PC-9 (cell line): ENCODE results near the gene OIT3. TPM values are rescaled to one million over a fixed set of nuclear protein-coding genes. Genes with fewer than 3 reads are reported as not detected.

Experiments
- BruUV-seq: library from RNA; stranded (reverse); fragments of 400-500 nt; replicated peaks from 2 replicates; lab custom pipeline; 2021; lab: Mats Ljungman, UMichigan
- CTCF ChIA-PET: fragments of 300-600 bp; sonication (Branson Sonifier 250); formaldehyde crosslinking; loops from one replicate; lab custom pipeline; 2022; ENCODE audit warnings: antibody characterized with exemption; lab: Charles Lee
- POLR2A ChIA-PET: fragments of 300-600 bp; sonication (Branson Sonifier 250); formaldehyde crosslinking; loops from one replicate; lab custom pipeline; 2022; ENCODE audit warnings: antibody characterized with exemption; ENCODE audit not compliant: unreplicated experiment; lab: Charles Lee
- DNase-seq, 2 experiments: peaks; one replicate each; pipeline versions ENCODE4 v3.0.0 to v3.0.0-alpha.2; 2015 to 2022; ENCODE audit warnings: mixed read lengths in 1 of 2
- H2AFZ ChIP-seq: fragments of 200-600 bp; sonication (generic); 2 replicates; pipeline ENCODE4 v1.8.1; 2017; ENCODE audit warnings: antibody characterized with exemption
- H3F3A ChIP-seq: fragments of 200-600 bp; sonication (generic); 2 replicates; pipeline ENCODE4 v1.8.1; 2017; ENCODE audit warnings: antibody characterized with exemption, mild to moderate bottlenecking, low read depth; ENCODE audit not compliant: insufficient read depth
- H3K27ac ChIP-seq: fragments of 200-600 bp; sonication (generic); 2 replicates; pipeline ENCODE4 v1.6.1; 2016; ENCODE audit warnings: mixed run types
- H3K27me3 ChIP-seq: fragments of 200-600 bp; sonication (generic); 2 replicates; pipeline ENCODE4 v1.6.1; 2016; ENCODE audit warnings: low read depth, mixed run types; ENCODE audit not compliant: insufficient read depth
- H3K36me3 ChIP-seq: fragments of 200-600 bp; sonication (generic); 2 replicates; pipeline ENCODE4 v1.6.1; 2016; ENCODE audit warnings: low read depth, mixed run types
- H3K4me1 ChIP-seq: fragments of 200-600 bp; sonication (generic); replicated peaks from 2 replicates; pipeline ENCODE4 v1.6.1; 2016; ENCODE audit warnings: mixed run types; ENCODE audit not compliant: insufficient read depth
- H3K4me2 ChIP-seq: fragments of 200-600 bp; sonication (generic); 2 replicates; pipeline ENCODE4 v1.6.1; 2017; ENCODE audit warnings: mixed run types
- H3K4me3 ChIP-seq: fragments of 200-600 bp; sonication (generic); 2 replicates; pipeline ENCODE4 v1.6.1; 2016; ENCODE audit warnings: mixed run types
- H3K79me2 ChIP-seq: fragments of 200-600 bp; sonication (generic); 2 replicates; pipeline ENCODE4 v1.6.1; 2017; ENCODE audit warnings: low read depth, mixed run types
- H3K9me2 ChIP-seq: fragments of 200-600 bp; sonication (generic); 2 replicates; pipeline ENCODE4 v1.8.1; 2017; ENCODE audit warnings: mild to moderate bottlenecking; ENCODE audit not compliant: insufficient read depth
- H3K9me3 ChIP-seq: fragments of 200-600 bp; sonication (generic); 2 replicates; pipeline ENCODE4 v1.8.1; 2016; ENCODE audit warnings: low read depth; ENCODE audit not compliant: insufficient read depth
- H4K20me1 ChIP-seq: fragments of 200-600 bp; sonication (generic); 2 replicates; pipeline ENCODE4 v1.8.1; 2017; ENCODE audit not compliant: insufficient read depth
- CTCF ChIP-seq: fragments of 200-600 bp; sonication (generic); conservative IDR thresholded peaks from 2 replicates; pipeline ENCODE4 v1.6.1; 2017; ENCODE audit warnings: mixed run types, antibody characterized with exemption, mild to moderate bottlenecking, moderate library complexity
- EZH2 ChIP-seq: fragments of 200-600 bp; sonication (generic); IDR thresholded peaks from 2 replicates; pipeline ENCODE4 v1.8.0; 2017; ENCODE audit warnings: antibody characterized with exemption, low read depth
- intact Hi-C: fragments of 100-400 bp; cut with micrococcal nuclease; formaldehyde crosslinking; loops from one replicate; pipeline ENCODE4 v1.10.0; 2022; ENCODE audit not compliant: unreplicated experiment
- total RNA-seq: library from RNA; stranded (reverse); gene quantifications from 2 replicates; pipeline ENCODE4 v1.2.3, GENCODE V29; 2021

OIT3 gene
- total RNA-seq, 1 experiment from 2014 or later: 0.28 TPM

GRCh38 chr10:72932259-72933015, 38.9 kb downstream of the OIT3 start:
- DNase-seq: no peak
- no TSS peak for BruUV-seq
- no peaks in the 10 kb centered on the region for H3K4me1 ChIP-seq
- H2AFZ ChIP-seq: no peak overlapping the region
- POLR2A ChIA-PET: no interaction called here
- no peaks in the 10 kb centered on the region for H3K9me3 ChIP-seq
- H3K9me2 ChIP-seq: no peaks in the 10 kb centered on the region
- intact Hi-C loops: loop anchor here (5.0 kb wide), 1 partner anchor 1005 kb away; no protein-coding TSS in a partner anchor
- H4K20me1 ChIP-seq: no peaks in the 10 kb centered on the region
- CTCF ChIA-PET: no interaction called here
- no peak overlapping the region for H3K4me3 ChIP-seq
- no peak for TF ChIP-seq CTCF
- TF ChIP-seq EZH2: no peak
- no peaks in the 10 kb centered on the region for H3K36me3 ChIP-seq
- no peaks in the 10 kb centered on the region for H3K79me2 ChIP-seq
- H3K27ac ChIP-seq: no peak overlapping the region
- H3F3A ChIP-seq: no peaks in the 10 kb centered on the region
- no peaks in the 10 kb centered on the region for H3K27me3 ChIP-seq
- H3K4me2 ChIP-seq: no peak overlapping the region

- H3K4me3 ChIP-seq: no peak overlapping the region
- H3K4me1 ChIP-seq: no peaks in the 10 kb centered on the region
- BruUV-seq: no TSS peak
- no peaks in the 10 kb centered on the region for H3K9me2 ChIP-seq
- TF ChIP-seq EZH2: no peak
- TF ChIP-seq CTCF: no peak
- CTCF ChIA-PET: no interaction called here
- H3K27ac ChIP-seq: no peak overlapping the region
- no peaks in the 10 kb centered on the region for H3K9me3 ChIP-seq
- no peaks in the 10 kb centered on the region for H3K27me3 ChIP-seq
- H3K79me2 ChIP-seq: no peaks in the 10 kb centered on the region
- no peak overlapping the region for H3K4me2 ChIP-seq
- POLR2A ChIA-PET: no interaction called here
- H3K36me3 ChIP-seq: no peaks in the 10 kb centered on the region
- DNase-seq: no peak
- H4K20me1 ChIP-seq: no peaks in the 10 kb centered on the region
- H3F3A ChIP-seq: no peaks in the 10 kb centered on the region
- H2AFZ ChIP-seq: no peak overlapping the region
- intact Hi-C loops: no loop called here
Measured at GRCh38 chr10:72935361-72935760, 41.8 kb downstream of the OIT3 start.

DNA sequence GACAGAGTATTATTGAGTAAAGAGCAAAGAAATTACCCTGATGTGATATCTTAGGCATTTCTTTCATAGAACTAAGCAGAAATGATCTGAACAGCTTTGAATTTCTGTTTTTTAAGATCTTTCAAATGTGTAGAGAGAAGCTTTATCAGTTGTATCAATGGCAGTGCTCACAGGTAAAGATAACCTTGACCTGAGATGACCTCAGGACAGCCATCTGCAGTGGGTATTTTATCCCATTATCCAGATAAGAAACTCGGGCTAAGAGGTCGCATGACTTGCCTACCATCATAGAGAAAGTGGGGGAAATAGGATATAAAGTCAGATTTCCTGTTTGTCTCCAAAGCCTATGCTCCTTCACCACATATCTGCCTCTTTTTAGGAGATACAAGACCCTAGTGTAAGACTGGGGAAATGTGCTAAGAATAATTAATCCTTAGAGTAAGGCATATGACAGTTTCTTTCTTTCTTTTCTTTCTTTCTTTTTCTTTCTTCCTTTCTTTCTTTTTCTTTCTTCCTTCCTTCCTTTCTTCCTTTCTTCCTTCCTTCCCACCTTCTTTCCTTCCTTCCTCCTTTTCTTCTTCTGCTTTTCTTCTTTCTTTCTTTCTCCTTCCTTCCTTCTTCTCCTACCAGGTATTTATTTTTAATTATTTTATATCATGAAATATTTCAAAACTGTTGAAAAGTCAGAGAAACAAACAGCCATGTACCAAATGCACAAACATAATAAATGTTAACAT, 50.1 kb downstream of the OIT3 start:
- intact Hi-C loops: no loop called here
- ChIA-PET POLR2A (no interaction called here), CTCF (no interaction called here)
- Histone ChIP-seq H3K9me3 (no peaks in the 10 kb centered on the region), H3K27ac (no peak overlapping the region), H3K4me1 (no peaks in the 10 kb centered on the region), H3K4me3 (no peak overlapping the region), H3F3A (no peaks in the 10 kb centered on the region), H3K79me2 (no peaks in the 10 kb centered on the region), H2AFZ (no peak overlapping the region), H3K4me2 (no peak overlapping the region), H3K27me3 (no peaks in the 10 kb centered on the region), H4K20me1 (no peaks in the 10 kb centered on the region), H3K36me3 (no peaks in the 10 kb centered on the region), H3K9me2 (no peaks in the 10 kb centered on the region)
- TF ChIP-seq EZH2: no peak
- TF ChIP-seq CTCF: no peak
- BruUV-seq: no TSS peak
- DNase-seq: no peak
